DND-41 (cell line): Measurements from ENCODE around the gene CHD6.

ENCODE experiments used
- CTCF ChIP-seq: IDR thresholded peaks from 2 replicates; pipeline ENCODE4 v1.5.1; 2012; ENCODE audit warnings: borderline replicate concordance, low read length, moderate library complexity, mild to moderate bottlenecking; ENCODE audit not compliant: poor library complexity, severe bottlenecking; ENCODE audit errors: extremely low read depth
- EZH2 ChIP-seq: IDR thresholded peaks from 3 replicates; pipeline ENCODE4 v1.6.1; 2012; ENCODE audit warnings: borderline replicate concordance, low read depth, mild to moderate bottlenecking, moderate library complexity, low read length, inconsistent platforms; ENCODE audit not compliant: severe bottlenecking

DNA sequence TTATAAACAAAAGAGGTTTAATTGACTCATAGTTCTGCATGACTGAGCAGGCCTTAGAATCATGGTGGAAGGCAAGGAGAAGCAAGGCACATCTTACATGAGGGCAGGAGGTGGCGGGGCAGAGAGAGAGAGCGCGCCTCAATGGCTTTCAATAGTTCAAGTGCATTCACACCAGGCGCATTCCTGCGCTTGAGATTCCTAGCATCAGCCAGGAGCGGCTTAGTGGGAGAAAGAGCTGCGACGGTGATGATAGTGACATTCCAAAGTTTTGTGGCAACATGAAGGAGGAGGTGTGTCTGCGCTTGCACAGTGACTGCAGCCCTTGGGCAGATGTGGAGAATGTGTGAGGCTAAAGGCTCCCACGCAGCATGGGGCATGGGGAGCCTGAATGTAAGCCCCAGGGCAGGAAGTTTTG lies 226.6 kb downstream of the CHD6 start:
- no peak for TF ChIP-seq CTCF
- TF ChIP-seq EZH2, result no peak
